Mesothelial cell of epicardium (in vitro differentiated cells): ENCODE data around the gene RAPGEF3. TPM values are rescaled to one million over a fixed set of nuclear protein-coding genes. Genes with fewer than 3 reads are reported as not detected.

Experiments used
- DNase-seq, 2 experiments: peaks; one replicate each; pipeline ENCODE4 v3.0.0; 2021; ENCODE audit warnings: low spot score in 2 of 2; ENCODE audit not compliant: unreplicated experiment in 2 of 2
- H3K27ac Mint-ChIP-seq: 2 replicates; pipeline ENCODE4 v1.8.0; 2021; ENCODE audit warnings: mixed read lengths
- H3K27me3 Mint-ChIP-seq: 2 replicates; pipeline ENCODE4 v1.8.0; 2021; ENCODE audit warnings: low read depth, mixed read lengths
- H3K36me3 Mint-ChIP-seq: 2 replicates; pipeline ENCODE4 v1.8.0; 2021; ENCODE audit warnings: mixed read lengths
- H3K4me1 Mint-ChIP-seq: 2 replicates; pipeline ENCODE4 v1.8.0; 2021; ENCODE audit warnings: mixed read lengths
- H3K4me3 Mint-ChIP-seq: 2 replicates; pipeline ENCODE4 v1.8.0; 2021; ENCODE audit warnings: mild to moderate bottlenecking, moderate library complexity, mixed read lengths
- H3K9me3 Mint-ChIP-seq: 2 replicates; pipeline ENCODE4 v1.8.0; 2021; ENCODE audit warnings: mixed read lengths
- total RNA-seq: library from RNA; stranded (reverse); gene quantifications from 3 replicates; pipeline ENCODE4 v1.2.1, GENCODE V29; 2021
- TF ChIP-seq, protein P1 (sequence below): fragments of 200-600 bp; sonication (generic); IDR thresholded peaks from one replicate; pipeline ENCODE4 v1.5.0; 2021; ENCODE audit warnings: antibody characterized with exemption; ENCODE audit not compliant: unreplicated experiment

The RAPGEF3 gene
- total RNA-seq, 1 donor from 2014 or later: 19.4 TPM

DNA sequence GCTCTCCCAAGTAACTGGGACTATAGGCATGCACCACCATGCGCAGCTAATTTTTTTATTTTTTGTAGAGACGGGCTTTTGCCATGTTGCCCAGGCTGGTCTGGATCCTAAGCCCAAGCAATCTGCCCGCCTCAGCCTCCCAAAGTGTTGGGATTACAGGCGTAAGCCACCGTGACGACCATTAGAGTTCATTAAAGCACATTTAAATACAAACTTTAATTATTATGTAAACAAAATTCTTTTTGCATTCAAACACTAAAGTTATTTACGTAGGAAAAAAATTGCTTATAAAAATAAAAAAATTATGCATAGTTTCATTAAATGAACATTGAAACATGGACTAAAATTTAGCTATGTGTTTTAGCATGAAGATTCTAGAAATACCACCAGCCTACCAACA, 60.0 kb downstream of the RAPGEF3 start:
- Mint-ChIP-seq H3K36me3 (peaks cover 28% of the 10 kb centered on the region), H3K27ac (no peak overlapping the region), H3K9me3 (no peaks in the 10 kb centered on the region), H3K4me1 (peaks cover 4% of the 10 kb centered on the region), H3K4me3 (no peak overlapping the region), H3K27me3 (no peaks in the 10 kb centered on the region)
- no peak for DNase-seq
- TF ChIP-seq, protein P1, sequence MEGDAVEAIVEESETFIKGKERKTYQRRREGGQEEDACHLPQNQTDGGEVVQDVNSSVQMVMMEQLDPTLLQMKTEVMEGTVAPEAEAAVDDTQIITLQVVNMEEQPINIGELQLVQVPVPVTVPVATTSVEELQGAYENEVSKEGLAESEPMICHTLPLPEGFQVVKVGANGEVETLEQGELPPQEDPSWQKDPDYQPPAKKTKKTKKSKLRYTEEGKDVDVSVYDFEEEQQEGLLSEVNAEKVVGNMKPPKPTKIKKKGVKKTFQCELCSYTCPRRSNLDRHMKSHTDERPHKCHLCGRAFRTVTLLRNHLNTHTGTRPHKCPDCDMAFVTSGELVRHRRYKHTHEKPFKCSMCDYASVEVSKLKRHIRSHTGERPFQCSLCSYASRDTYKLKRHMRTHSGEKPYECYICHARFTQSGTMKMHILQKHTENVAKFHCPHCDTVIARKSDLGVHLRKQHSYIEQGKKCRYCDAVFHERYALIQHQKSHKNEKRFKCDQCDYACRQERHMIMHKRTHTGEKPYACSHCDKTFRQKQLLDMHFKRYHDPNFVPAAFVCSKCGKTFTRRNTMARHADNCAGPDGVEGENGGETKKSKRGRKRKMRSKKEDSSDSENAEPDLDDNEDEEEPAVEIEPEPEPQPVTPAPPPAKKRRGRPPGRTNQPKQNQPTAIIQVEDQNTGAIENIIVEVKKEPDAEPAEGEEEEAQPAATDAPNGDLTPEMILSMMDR: no peak

DNA sequence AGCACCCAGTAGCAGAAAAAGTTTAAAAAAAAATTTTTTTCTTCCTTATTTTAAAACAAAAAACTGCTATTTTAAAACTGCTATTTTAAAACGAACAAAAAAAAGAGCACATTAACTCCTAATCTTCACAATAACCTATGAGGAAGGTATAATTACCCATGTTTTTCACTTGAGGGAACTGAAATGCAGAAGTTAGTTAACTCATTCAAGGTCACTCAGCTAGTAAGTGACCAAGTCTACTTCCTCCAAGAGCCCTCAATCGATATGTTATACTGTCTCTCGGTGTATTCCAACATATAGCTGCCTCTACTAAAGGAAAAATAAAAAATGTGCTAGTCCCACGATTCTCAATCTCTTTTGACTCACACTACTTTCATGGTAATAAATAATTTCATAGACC, 60.6 kb downstream of the RAPGEF3 start:
- no peak overlapping the region for H3K4me3 Mint-ChIP-seq
- DNase-seq: no peak
- peaks cover 34% of the 10 kb centered on the region for H3K36me3 Mint-ChIP-seq
- H3K9me3 Mint-ChIP-seq: no peaks in the 10 kb centered on the region
- no peaks in the 10 kb centered on the region for H3K27me3 Mint-ChIP-seq
- no peak overlapping the region for H3K27ac Mint-ChIP-seq
- no peaks in the 10 kb centered on the region for H3K4me1 Mint-ChIP-seq
- TF ChIP-seq, protein P1: no peak

DNA sequence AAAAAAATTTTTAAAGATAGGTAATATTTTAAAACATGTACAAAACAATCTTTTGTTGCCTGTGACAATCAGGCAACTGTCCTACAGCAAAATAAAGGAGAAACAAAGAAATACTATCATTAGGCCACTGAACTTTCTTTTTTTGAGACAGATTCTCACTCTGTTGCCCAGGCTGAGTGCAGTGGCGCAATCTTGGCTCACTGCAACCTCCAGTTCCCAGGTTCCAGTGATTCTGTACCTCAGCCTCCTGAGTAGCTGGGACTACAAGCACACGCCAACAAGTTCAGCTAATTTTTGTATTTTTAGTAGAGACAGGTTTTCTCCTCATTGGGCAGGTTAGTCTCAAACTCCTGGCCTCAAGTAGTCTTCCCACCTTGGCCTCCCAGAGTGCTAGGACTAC, 69.5 kb downstream of the RAPGEF3 start:
- Mint-ChIP-seq H3K4me1 (no peaks in the 10 kb centered on the region), H3K36me3 (peaks cover 36% of the 10 kb centered on the region), H3K9me3 (peaks cover 9% of the 10 kb centered on the region), H3K4me3 (no peak overlapping the region), H3K27me3 (no peaks in the 10 kb centered on the region), H3K27ac (no peak overlapping the region)
- DNase-seq: no peak
- TF ChIP-seq, protein P1: no peak

DNA sequence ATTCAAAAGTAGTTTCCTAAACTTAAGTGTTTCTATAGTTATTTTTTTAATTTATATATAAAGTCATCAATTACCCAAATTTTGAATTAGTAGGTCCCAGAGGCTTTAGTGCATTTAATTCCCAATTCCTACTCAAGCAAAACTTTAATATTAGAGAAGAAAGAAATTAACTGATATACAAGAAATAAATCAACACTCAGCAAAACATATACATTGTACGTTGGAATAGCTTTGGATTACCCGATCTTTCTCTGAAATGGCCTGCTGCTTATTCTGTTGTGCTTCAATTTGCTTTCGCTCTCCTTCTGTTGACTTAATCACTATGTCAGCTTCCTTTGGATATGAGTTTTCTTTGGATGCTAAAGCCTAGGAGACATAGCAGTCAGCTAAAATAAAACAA, 71.0 kb downstream of the RAPGEF3 start:
- Mint-ChIP-seq H3K4me3 (no peak overlapping the region), H3K27me3 (no peaks in the 10 kb centered on the region), H3K9me3 (peaks cover 9% of the 10 kb centered on the region), H3K36me3 (peaks cover 23% of the 10 kb centered on the region), H3K27ac (no peak overlapping the region), H3K4me1 (no peaks in the 10 kb centered on the region)
- no peak for DNase-seq
- TF ChIP-seq, protein P1: no peak

DNA sequence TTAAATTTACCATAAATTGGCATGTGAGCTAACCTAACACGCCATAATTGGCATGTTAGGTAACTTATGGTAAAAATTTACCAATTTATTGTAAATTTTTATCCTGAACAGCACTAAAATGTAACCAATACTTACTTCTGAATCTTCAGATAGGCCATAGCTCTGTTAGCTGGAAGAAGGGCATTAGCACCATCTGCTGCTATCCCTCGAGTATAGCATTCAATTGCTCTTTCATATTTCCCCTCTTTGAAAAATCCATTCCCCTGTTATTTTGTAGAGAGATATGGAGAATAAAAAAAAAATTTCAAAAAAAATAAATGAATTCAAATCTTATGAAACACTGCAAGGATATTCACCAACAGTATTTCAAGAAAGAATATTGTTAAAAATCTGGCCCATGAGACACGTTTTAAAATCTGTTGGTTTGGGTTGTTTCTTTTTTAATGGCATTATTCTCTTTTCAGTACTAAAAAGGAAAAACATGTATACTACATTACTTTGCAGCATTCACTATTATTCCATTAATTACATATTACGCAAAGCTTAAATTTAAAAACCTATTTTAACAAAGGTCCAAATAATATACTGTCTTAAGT, 71.9 kb downstream of the RAPGEF3 start:
- Mint-ChIP-seq H3K27ac (no peak overlapping the region), H3K4me3 (no peak overlapping the region), H3K27me3 (no peaks in the 10 kb centered on the region), H3K36me3 (peaks cover 15% of the 10 kb centered on the region), H3K4me1 (no peaks in the 10 kb centered on the region), H3K9me3 (no peaks in the 10 kb centered on the region)
- DNase-seq: no peak
- TF ChIP-seq, protein P1: no peak

Other genes with a start within 250 kb of the RAPGEF3 start
- gene RPAP3, start 52.9 kb downstream of the RAPGEF3 start, total RNA-seq: 36.8 to 40.4 TPM (median 39.6 TPM) in 3 replicates
- gene ENDOU, start 33.4 kb downstream of the RAPGEF3 start, total RNA-seq: 0.11 to 0.51 TPM (median 0.29 TPM) in 3 replicates
- gene SLC48A1, start 14.4 kb upstream of the RAPGEF3 start, total RNA-seq: 25.3 to 27.7 TPM (median 27.0 TPM) in 3 replicates
- gene HDAC7, start 61.0 kb upstream of the RAPGEF3 start, total RNA-seq: 113 to 132 TPM (median 123 TPM) in 3 replicates
- gene VDR, start 146.1 kb upstream of the RAPGEF3 start, total RNA-seq: 0.36 to 0.54 TPM (median 0.51 TPM) in 3 replicates
- gene TMEM106C, start 204.7 kb upstream of the RAPGEF3 start, total RNA-seq: 73.7 to 83.1 TPM (median 80.1 TPM) in 3 replicates
- 70.9 to 86.4 TPM (median 80.6 TPM) in 3 replicates for gene COL2A1, start 245.6 kb upstream of the RAPGEF3 start, total RNA-seq